M059J (cell line): ENCODE results near the gene TMPO. TPM values are rescaled to one million over a fixed set of nuclear protein-coding genes. Genes with fewer than 3 reads are reported as not detected.
A peak's percentile ranks its signal among the peaks of the same experiment; 100 is the strongest.
"Not testable (repeated sequence)": the region's sequence is repeated elsewhere in the genome, so short reads cannot be mapped to it uniquely, and the experiment has no call there.

Experiments used
- DNase-seq: peaks from one replicate; pipeline ENCODE4 v3.0.0-alpha.2; 2012; ENCODE audit warnings: low read depth
- total RNA-seq: library from RNA; depleted of rRNA; stranded (reverse); fragments of >200 nt; shearing (Covaris generic); gene quantifications from 2 replicates; pipeline ENCODE4 v1.2.3, GENCODE V29; 2014

Gene TMPO
- total RNA-seq, 1 experiment from 2014 or later, result 194 TPM

GRCh38 chr12:98511806-98512205 is 3.6 kb upstream of the TMPO start:
- DNase-seq, result not testable (repeated sequence)

- DNase-seq, result no peak
Observed at GRCh38 chr12:98513379-98514322, 1.7 kb upstream of the TMPO start.

- no peak for DNase-seq
Observed at GRCh38 chr12:98514982-98515286, 456 bp upstream of the TMPO start.

GRCh38 chr12:98516111-98516873 is 902 bp downstream of the TMPO start:
- DNase-seq, result peak; percentile 88

- no peak for DNase-seq
Observed at GRCh38 chr12:98519257-98519907, 4.0 kb downstream of the TMPO start.

- no peak for DNase-seq
Observed at GRCh38 chr12:98530068-98530467, 14.7 kb downstream of the TMPO start.

- peak; percentile 42 for DNase-seq
Observed at GRCh38 chr12:98532687-98533304, 17.4 kb downstream of the TMPO start.

- DNase-seq, result no peak
Observed at GRCh38 chr12:98533723-98534251, 18.4 kb downstream of the TMPO start.

- DNase-seq, result no peak
Observed at GRCh38 chr12:98538031-98538430, 22.6 kb downstream of the TMPO start.

- no peak for DNase-seq
Observed at GRCh38 chr12:98543701-98544100, 28.3 kb downstream of the TMPO start.

- DNase-seq, result peak; percentile 16
Observed at GRCh38 chr12:98544751-98545150, 29.4 kb downstream of the TMPO start.

GRCh38 chr12:98549371-98550110 is 34.2 kb downstream of the TMPO start:
- no peak for DNase-seq

- DNase-seq, result no peak
Observed at GRCh38 chr12:98551787-98552186, 36.4 kb downstream of the TMPO start.

GRCh38 chr12:98558097-98558496 is 42.7 kb downstream of the TMPO start:
- not testable (repeated sequence) for DNase-seq

- DNase-seq, result no peak
Observed at GRCh38 chr12:98559666-98560065, 44.3 kb downstream of the TMPO start.

GRCh38 chr12:98561846-98562245 is 46.5 kb downstream of the TMPO start:
- no peak for DNase-seq

- DNase-seq, result no peak
Observed at GRCh38 chr12:98572010-98572409, 56.6 kb downstream of the TMPO start.

- DNase-seq, result peak; percentile 62
Observed at GRCh38 chr12:98574110-98574509, 58.7 kb downstream of the TMPO start.

GRCh38 chr12:98575013-98575412 is 59.6 kb downstream of the TMPO start:
- no peak for DNase-seq

- not testable (repeated sequence) for DNase-seq
Observed at GRCh38 chr12:98576795-98577194, 61.4 kb downstream of the TMPO start.

- DNase-seq, result no peak
Observed at GRCh38 chr12:98578392-98578791, 63.0 kb downstream of the TMPO start.
